HepG2 (cell line): ENCODE measurements around the gene FOLR3. TPM values are rescaled to one million over a fixed set of nuclear protein-coding genes. Genes with fewer than 3 reads are reported as not detected.

Experiments used
- CBX5 ChIP-seq: sonication (generic); formaldehyde crosslinking; IDR thresholded peaks from 2 replicates; pipeline ENCODE4 v1.4.0; 2020; ENCODE audit warnings: missing genetic modification reagents, borderline replicate concordance
- ERF ChIP-seq: IDR thresholded peaks from 2 replicates; pipeline ENCODE4 v1.6.1; 2018; ENCODE audit warnings: missing biosample characterization, missing genetic modification reagents
- ETV6 ChIP-seq: sonication (generic); formaldehyde crosslinking; conservative IDR thresholded peaks from 2 replicates; pipeline ENCODE4 v1.4.0; 2020; ENCODE audit warnings: missing genetic modification reagents
- FOSL2 ChIP-seq: sonication (generic); formaldehyde crosslinking; IDR thresholded peaks from 2 replicates; pipeline ENCODE4 v1.4.0; 2020; ENCODE audit warnings: missing genetic modification reagents
- FOXA1 ChIP-seq, 2 experiments: fragments of 450-650 bp in 1 of 2; sonication (generic) in 1 of 2; formaldehyde crosslinking in 1 of 2; IDR thresholded peaks; 2 replicates each; pipeline versions ENCODE4 v1.4.0 to v1.6.1; 2016 to 2020; ENCODE audit warnings: missing genetic modification reagents in 1 of 2
- FOXA3 ChIP-seq: IDR thresholded peaks from 2 replicates; pipeline ENCODE4 v1.6.1; 2016; ENCODE audit warnings: missing genetic modification reagents, missing compliant biosample characterization
- GABPB1 ChIP-seq: IDR thresholded peaks from 2 replicates; pipeline ENCODE4 v1.6.1; 2016; ENCODE audit warnings: mild to moderate bottlenecking, missing genetic modification reagents, moderate library complexity, missing compliant biosample characterization
- GATAD1 ChIP-seq: IDR thresholded peaks from 2 replicates; pipeline ENCODE4 v1.6.1; 2016; ENCODE audit warnings: missing genetic modification reagents, missing compliant biosample characterization
- HMG20B ChIP-seq: conservative IDR thresholded peaks from 2 replicates; pipeline ENCODE4 v1.6.1; 2016; ENCODE audit warnings: missing genetic modification reagents, missing compliant biosample characterization
- IKZF4 ChIP-seq: sonication (generic); formaldehyde crosslinking; IDR thresholded peaks from 2 replicates; pipeline ENCODE4 v1.5.1; 2020; ENCODE audit warnings: borderline replicate concordance, mild to moderate bottlenecking, low read depth, missing genetic modification reagents; ENCODE audit errors: not compliant biosample characterization
- KDM5A ChIP-seq: fragments of 200-600 bp; sonication (generic); IDR thresholded peaks from 2 replicates; pipeline ENCODE4 v1.7.0; 2018; ENCODE audit warnings: antibody characterized with exemption, mild to moderate bottlenecking, low read length, borderline replicate concordance
- KLF15 ChIP-seq: sonication (generic); formaldehyde crosslinking; IDR thresholded peaks from 2 replicates; pipeline ENCODE4 v1.8.1; 2023; ENCODE audit warnings: borderline replicate concordance, mild to moderate bottlenecking, inconsistent platforms, missing genetic modification reagents, mixed read lengths
- MYC ChIP-seq: sonication (generic); formaldehyde crosslinking; IDR thresholded peaks from 2 replicates; pipeline ENCODE4 v1.9.0; 2021; ENCODE audit warnings: missing genetic modification reagents, borderline replicate concordance
- NR2C2 ChIP-seq: sonication (generic); formaldehyde crosslinking; IDR thresholded peaks from 2 replicates; pipeline ENCODE4 v1.4.0; 2020; ENCODE audit warnings: missing genetic modification reagents, mild to moderate bottlenecking, moderate library complexity, borderline replicate concordance
- POLR2G ChIP-seq: fragments of 200-400 bp; formaldehyde crosslinking; IDR thresholded peaks from 2 replicates; pipeline ENCODE4 v1.6.1; 2018; ENCODE audit warnings: mild to moderate bottlenecking, low read depth, low read length, moderate library complexity
- ZNF124 ChIP-seq: sonication (generic); formaldehyde crosslinking; IDR thresholded peaks from 2 replicates; pipeline ENCODE4 v1.4.0; 2020; ENCODE audit warnings: missing genetic modification reagents
- ZNF138 ChIP-seq: sonication (generic); formaldehyde crosslinking; IDR thresholded peaks from 2 replicates; pipeline ENCODE4 v1.5.0; 2020; ENCODE audit warnings: mild to moderate bottlenecking, low read depth, missing genetic modification reagents
- ZNF331 ChIP-seq: sonication (generic); formaldehyde crosslinking; IDR thresholded peaks from 2 replicates; pipeline ENCODE4 v1.4.0; 2020; ENCODE audit warnings: missing genetic modification reagents
- ZNF451 ChIP-seq: sonication (generic); formaldehyde crosslinking; IDR thresholded peaks from 2 replicates; pipeline ENCODE4 v1.5.0; 2020; ENCODE audit warnings: mild to moderate bottlenecking, missing genetic modification reagents
- ZNF777 ChIP-seq: sonication (generic); formaldehyde crosslinking; IDR thresholded peaks from 2 replicates; pipeline ENCODE4 v1.4.0; 2020; ENCODE audit warnings: missing genetic modification reagents
- ZNF781 ChIP-seq: sonication (generic); formaldehyde crosslinking; IDR thresholded peaks from 2 replicates; pipeline ENCODE4 v1.5.1; 2020; ENCODE audit warnings: borderline replicate concordance, mild to moderate bottlenecking, missing genetic modification reagents; ENCODE audit errors: not compliant biosample characterization
- polyA plus RNA-seq, 8 experiments: library from polyadenylated mRNA; depleted of rRNA in 3 of 8; stranded (reverse) in 7 of 8; unstranded in 1 of 8; fragments of >200 nt; fragmentation: Illumina TruSeq in 4 of 8; extraction: Trizol in 4 of 8; gene quantifications; 2 replicates each; pipeline versions ENCODE4 v1.2.1 to v1.2.3, GENCODE V29; 2011 to 2016; ENCODE audit warnings: low read depth in 4 of 8, missing spikeins in 1 of 8, mixed read lengths in 1 of 8; ENCODE audit not compliant: insufficient read depth in 1 of 8
- total RNA-seq, 5 experiments: library from RNA; depleted of rRNA; stranded (reverse); fragments of >200 nt; fragmentation: Illumina TruSeq; extraction: Trizol; gene quantifications; 2 replicates each; pipeline ENCODE4 v1.2.3, GENCODE V29; 2016; ENCODE audit warnings: low read depth in 1 of 5
- TF ChIP-seq, protein P1 (sequence below): sonication (generic); formaldehyde crosslinking; IDR thresholded peaks from 2 replicates; pipeline ENCODE4 v1.4.0; 2020; ENCODE audit warnings: missing genetic modification reagents, borderline replicate concordance
- TF ChIP-seq, protein P2 (sequence below), 2 experiments: sonication (generic) in 1 of 2; formaldehyde crosslinking in 1 of 2; IDR thresholded peaks; 2 replicates each; pipeline versions ENCODE4 v1.4.0 to v1.6.1; 2018 to 2020; ENCODE audit warnings: missing genetic modification reagents in 2 of 2, borderline replicate concordance in 1 of 2, low read depth in 1 of 2, mild to moderate bottlenecking in 1 of 2, missing biosample characterization in 1 of 2

The FOLR3 gene
- total and polyA plus RNA-seq, 2 of the 13 experiments (the other 11 are each of a cell fraction or from before 2014, with no cell fraction given), result not detected

DNA sequence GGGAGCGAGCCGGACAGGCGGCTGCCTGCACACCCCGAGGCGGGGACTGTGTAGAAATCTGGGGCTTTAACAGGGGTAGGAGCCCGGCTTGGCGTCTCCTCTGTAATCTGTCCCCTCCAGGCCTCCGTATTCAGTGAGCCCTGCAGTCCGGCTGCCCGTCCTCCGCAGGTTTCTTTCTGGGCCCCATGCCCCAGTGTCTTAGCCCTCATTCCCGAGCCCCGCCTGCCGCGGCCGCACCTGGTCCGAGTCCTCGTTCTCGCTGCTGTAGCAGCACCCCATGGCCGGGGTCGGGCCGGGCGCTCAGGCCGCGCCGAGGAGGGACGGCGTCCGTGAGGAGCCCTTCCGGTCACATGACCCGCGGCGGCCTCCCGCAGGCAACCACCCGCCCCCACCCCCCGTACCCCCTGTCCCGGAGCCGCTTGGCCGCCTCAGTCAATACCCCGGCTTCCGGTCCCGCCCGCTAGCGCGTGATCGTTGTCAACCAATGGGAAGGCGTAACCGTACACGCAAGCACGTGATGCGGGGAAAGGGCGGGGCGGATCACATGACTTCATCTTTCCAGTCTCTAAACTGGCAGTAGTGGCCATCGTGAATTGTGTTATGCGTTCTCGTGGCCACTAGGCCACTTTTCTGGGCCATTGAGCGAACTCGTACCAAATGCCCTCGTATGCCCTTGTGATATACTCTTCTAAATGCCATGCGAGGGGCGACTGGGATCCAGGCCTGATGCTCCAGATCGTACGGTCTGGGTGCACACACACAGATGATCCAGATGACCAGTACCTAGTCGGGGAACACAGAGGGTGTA is 32.4 kb upstream of the FOLR3 start, which contains the start of gene LAMTOR1 (continued):
- TF ChIP-seq, protein P1, sequence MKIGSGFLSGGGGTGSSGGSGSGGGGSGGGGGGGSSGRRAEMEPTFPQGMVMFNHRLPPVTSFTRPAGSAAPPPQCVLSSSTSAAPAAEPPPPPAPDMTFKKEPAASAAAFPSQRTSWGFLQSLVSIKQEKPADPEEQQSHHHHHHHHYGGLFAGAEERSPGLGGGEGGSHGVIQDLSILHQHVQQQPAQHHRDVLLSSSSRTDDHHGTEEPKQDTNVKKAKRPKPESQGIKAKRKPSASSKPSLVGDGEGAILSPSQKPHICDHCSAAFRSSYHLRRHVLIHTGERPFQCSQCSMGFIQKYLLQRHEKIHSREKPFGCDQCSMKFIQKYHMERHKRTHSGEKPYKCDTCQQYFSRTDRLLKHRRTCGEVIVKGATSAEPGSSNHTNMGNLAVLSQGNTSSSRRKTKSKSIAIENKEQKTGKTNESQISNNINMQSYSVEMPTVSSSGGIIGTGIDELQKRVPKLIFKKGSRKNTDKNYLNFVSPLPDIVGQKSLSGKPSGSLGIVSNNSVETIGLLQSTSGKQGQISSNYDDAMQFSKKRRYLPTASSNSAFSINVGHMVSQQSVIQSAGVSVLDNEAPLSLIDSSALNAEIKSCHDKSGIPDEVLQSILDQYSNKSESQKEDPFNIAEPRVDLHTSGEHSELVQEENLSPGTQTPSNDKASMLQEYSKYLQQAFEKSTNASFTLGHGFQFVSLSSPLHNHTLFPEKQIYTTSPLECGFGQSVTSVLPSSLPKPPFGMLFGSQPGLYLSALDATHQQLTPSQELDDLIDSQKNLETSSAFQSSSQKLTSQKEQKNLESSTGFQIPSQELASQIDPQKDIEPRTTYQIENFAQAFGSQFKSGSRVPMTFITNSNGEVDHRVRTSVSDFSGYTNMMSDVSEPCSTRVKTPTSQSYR (CRISPR knock-in tag), result peak; percentile 57; the same call in 1 of the 2 replicates
- peak; percentile 88 for TF ChIP-seq KDM5A
- peak; percentile 25 for TF ChIP-seq IKZF4 (CRISPR knock-in tag)
- 0 out of 2 replicates have a peak, but pooled peaks have one; percentile 72 for TF ChIP-seq ZNF124 (CRISPR knock-in tag)
- TF ChIP-seq ERF (CRISPR knock-in tag), result no peak
- TF ChIP-seq MYC (CRISPR knock-in tag), result peak; percentile 51
- TF ChIP-seq ZNF138, result peak; percentile 50; the same call in 1 of the 2 replicates
- peak; percentile 10; the same call in 1 of the 2 replicates for TF ChIP-seq ZNF331
- peak; percentile 27; the same call in 1 of the 2 replicates for TF ChIP-seq FOSL2 (CRISPR knock-in tag)
- peak; percentile 91 for TF ChIP-seq GATAD1 (CRISPR knock-in tag)
- peak; percentile 19; the same call in 1 of the 2 replicates for TF ChIP-seq ZNF777 (CRISPR knock-in tag)
- TF ChIP-seq GABPB1 (CRISPR knock-in tag), result peak; percentile 98
- peak; percentile 67 for TF ChIP-seq ZNF781 (CRISPR knock-in tag)
- peak; percentile 60 for TF ChIP-seq FOXA3 (CRISPR knock-in tag)
- TF ChIP-seq HMG20B (CRISPR knock-in tag), result peak; percentile 18; the same call in 1 of the 2 replicates
- TF ChIP-seq KLF15 (CRISPR knock-in tag), result 0 out of 2 replicates have a peak, but pooled peaks have one; percentile 19
- peak; percentile 84 for TF ChIP-seq CBX5 (CRISPR knock-in tag)
- TF ChIP-seq NR2C2 (CRISPR knock-in tag), result peak; percentile 73; the same call in 1 of the 2 replicates
- TF ChIP-seq, protein P2, sequence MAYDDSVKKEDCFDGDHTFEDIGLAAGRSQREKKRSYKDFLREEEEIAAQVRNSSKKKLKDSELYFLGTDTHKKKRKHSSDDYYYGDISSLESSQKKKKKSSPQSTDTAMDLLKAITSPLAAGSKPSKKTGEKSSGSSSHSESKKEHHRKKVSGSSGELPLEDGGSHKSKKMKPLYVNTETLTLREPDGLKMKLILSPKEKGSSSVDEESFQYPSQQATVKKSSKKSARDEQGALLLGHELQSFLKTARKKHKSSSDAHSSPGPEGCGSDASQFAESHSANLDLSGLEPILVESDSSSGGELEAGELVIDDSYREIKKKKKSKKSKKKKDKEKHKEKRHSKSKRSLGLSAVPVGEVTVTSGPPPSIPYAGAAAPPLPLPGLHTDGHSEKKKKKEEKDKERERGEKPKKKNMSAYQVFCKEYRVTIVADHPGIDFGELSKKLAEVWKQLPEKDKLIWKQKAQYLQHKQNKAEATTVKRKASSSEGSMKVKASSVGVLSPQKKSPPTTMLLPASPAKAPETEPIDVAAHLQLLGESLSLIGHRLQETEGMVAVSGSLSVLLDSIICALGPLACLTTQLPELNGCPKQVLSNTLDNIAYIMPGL (CRISPR knock-in tag; IDR thresholded peaks at IDR 0.05; ENCODE audit: borderline replicate concordance in 1 of 2, low read depth in 1 of 2), result peak in 1 of 2 experiments; percentile 31; a peak in 1 of 4 replicates
- TF ChIP-seq ETV6 (CRISPR knock-in tag), result no peak
- peak; percentile 88 for TF ChIP-seq POLR2G
- no peak for TF ChIP-seq ZNF451 (CRISPR knock-in tag)
- no peak for TF ChIP-seq FOXA1 (IDR thresholded peaks at IDR 0.05)
- TF ChIP-seq FOXA1 (CRISPR knock-in tag; IDR thresholded peaks at IDR 0.05), result peak; percentile 66; the same call in 1 of the 2 replicates
